Endothelial cell of umbilical vein (primary cell): Measurements from ENCODE around the gene SMAD9.

ENCODE experiments used
- CTCF ChIP-seq, 2 donors: IDR thresholded peaks; 1 replicate in 1 of 2; 2 replicates in 1 of 2; pipeline ENCODE4 v1.5.1; 2011; ENCODE audit warnings: low read length in 2 of 2, mild to moderate bottlenecking in 2 of 2, moderate library complexity in 2 of 2, control low read depth in 1 of 2, inconsistent platforms in 1 of 2, low read depth in 1 of 2; ENCODE audit not compliant: insufficient read depth in 1 of 2; ENCODE audit errors: extremely low read depth in 1 of 2
- EZH2 ChIP-seq: IDR thresholded peaks from 2 replicates; pipeline ENCODE4 v1.6.1; 2012; ENCODE audit warnings: borderline replicate concordance, low read depth, mild to moderate bottlenecking, moderate library complexity, low read length, inconsistent platforms; ENCODE audit not compliant: severe bottlenecking
- FOS ChIP-seq: IDR thresholded peaks from 2 replicates; pipeline ENCODE4 v1.6.1; 2011; ENCODE audit warnings: mild to moderate bottlenecking, low read length, moderate library complexity, borderline replicate concordance; ENCODE audit not compliant: insufficient read depth
- JUN ChIP-seq: IDR thresholded peaks from 2 replicates; pipeline ENCODE4 v1.6.1; 2011; ENCODE audit warnings: borderline replicate concordance, low read depth; ENCODE audit not compliant: insufficient read length, insufficient read depth
- POLR2A ChIP-seq: IDR thresholded peaks from 2 replicates; pipeline ENCODE4 v1.6.1; 2012; ENCODE audit warnings: low read depth, mild to moderate bottlenecking, control low read depth, low read length
- POLR2AphosphoS5 ChIP-seq: IDR thresholded peaks from 2 replicates; pipeline ENCODE4 v1.6.1; 2012; ENCODE audit warnings: low read depth, mild to moderate bottlenecking, control low read depth, low read length, moderate library complexity; ENCODE audit not compliant: insufficient read depth

DNA sequence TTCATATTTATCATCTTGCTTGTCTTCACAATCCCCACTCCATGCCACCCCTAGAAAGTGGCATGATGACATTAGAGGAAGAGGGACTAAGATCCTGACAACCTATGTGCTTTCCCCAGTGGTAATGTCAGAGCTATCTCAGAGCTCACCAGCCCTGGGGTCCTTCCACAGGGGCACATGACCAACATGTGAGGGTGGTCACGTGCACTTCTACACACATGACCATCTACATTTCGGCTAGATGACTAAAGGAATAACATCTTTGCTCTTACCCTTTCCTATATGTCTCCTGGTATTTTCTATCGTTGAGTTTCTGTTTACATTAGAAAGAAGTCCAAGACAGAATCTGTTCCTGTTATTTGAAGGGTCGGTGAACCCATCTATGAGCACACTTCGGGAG, 54.8 kb downstream of the SMAD9 start:
- TF ChIP-seq CTCF (IDR thresholded peaks at IDR 0.05; ENCODE audit: extremely low read depth in 1 of 2, insufficient read depth in 1 of 2, low read depth in 1 of 2, low read length in 2 of 2) (no peak), POLR2AphosphoS5 (no peak), POLR2A (no peak), EZH2 (no peak), JUN (no peak), FOS (no peak)
